AG09319 (cell line): Measurements from ENCODE around the gene RCE1.

Experiments used
- DNase-seq: peaks from one replicate; pipeline ENCODE4 v3.0.0-alpha.2; 2010; ENCODE audit warnings: low read depth; ENCODE audit errors: extremely low read depth
- CTCF ChIP-seq: IDR thresholded peaks from 2 replicates; pipeline ENCODE4 v1.5.1; 2011; ENCODE audit warnings: low read depth, mild to moderate bottlenecking, inconsistent platforms, low read length, moderate library complexity

RCE1 gene

GRCh38 chr11:66862559-66863037, 19.4 kb downstream of the RCE1 start:
- no peak for DNase-seq
- TF ChIP-seq CTCF = no peak

- no peak for TF ChIP-seq CTCF
- DNase-seq = no peak
These were observed 20.3 kb downstream of the RCE1 start for GRCh38 chr11:66863428-66864125.

GRCh38 chr11:66864172-66864901, 21.1 kb downstream of the RCE1 start:
- DNase-seq = no peak
- no peak for TF ChIP-seq CTCF

GRCh38 chr11:66864924-66865697, 21.9 kb downstream of the RCE1 start:
- no peak for DNase-seq
- no peak for TF ChIP-seq CTCF

- TF ChIP-seq CTCF = no peak
- DNase-seq = no peak
These were observed 22.8 kb downstream of the RCE1 start for GRCh38 chr11:66866007-66866406.

- no peak for DNase-seq
- TF ChIP-seq CTCF = no peak
These were observed 23.3 kb downstream of the RCE1 start for GRCh38 chr11:66866511-66866986.
